Keratinocyte (primary cell): ENCODE data around the gene PSMG1. TPM values are rescaled to one million over a fixed set of nuclear protein-coding genes. Genes with fewer than 3 reads are reported as not detected.

Experiments used
- DNase-seq: peaks from one replicate; pipeline ENCODE4 v3.0.0-alpha.2; 2011; ENCODE audit warnings: low read depth, missing footprints, low spot score
- FAIRE-seq: peaks from 2 replicates; lab custom pipeline; 2011; peaks lifted over from hg19 to GRCh38; lab: Jason Lieb, UNC
- H2AFZ ChIP-seq: 2 replicates; pipeline ENCODE4 v1.6.0; 2012; ENCODE audit warnings: low read length, control low read depth, inconsistent platforms; ENCODE audit not compliant: control insufficient read depth
- H3K27ac ChIP-seq: 2 replicates; pipeline ENCODE4 v1.5.1; 2011; ENCODE audit warnings: low read length; ENCODE audit not compliant: control insufficient read depth, insufficient read depth
- H3K27me3 ChIP-seq: 3 replicates; pipeline ENCODE4 v1.6.0; 2011; ENCODE audit warnings: low read length; ENCODE audit not compliant: control insufficient read depth, insufficient read depth; ENCODE audit errors: extremely low read depth
- H3K36me3 ChIP-seq, 2 experiments: 2 replicates in 1 of 2; 3 replicates in 1 of 2; pipeline ENCODE4 v1.5.1; 2011; ENCODE audit warnings: low read length in 2 of 2, mild to moderate bottlenecking in 1 of 2; ENCODE audit not compliant: control insufficient read depth in 2 of 2, insufficient read depth in 2 of 2; ENCODE audit errors: extremely low read depth in 1 of 2
- H3K4me1 ChIP-seq: 3 replicates; pipeline ENCODE4 v1.5.1; 2011; ENCODE audit warnings: low read length; ENCODE audit not compliant: control insufficient read depth, insufficient read depth; ENCODE audit errors: extremely low read depth
- H3K4me2 ChIP-seq: 3 replicates; pipeline ENCODE4 v1.6.0; 2011; ENCODE audit warnings: low read depth, low read length; ENCODE audit not compliant: control insufficient read depth, insufficient read depth; ENCODE audit errors: extremely low read depth
- H3K4me3 ChIP-seq, 3 experiments: fragments of 200-600 bp in 1 of 3; sonication (generic) in 1 of 3; 2 replicates in 2 of 3; 3 replicates in 1 of 3; pipeline ENCODE4 v1.5.1; 2011 to 2016; ENCODE audit warnings: low read length in 3 of 3, mild to moderate bottlenecking in 3 of 3, control low read depth in 2 of 3, inconsistent platforms in 1 of 3, low read depth in 1 of 3, mixed read lengths in 1 of 3, mixed run types in 1 of 3, moderate library complexity in 1 of 3; ENCODE audit not compliant: control insufficient read depth in 2 of 3, insufficient read depth in 2 of 3; ENCODE audit errors: extremely low read depth in 1 of 3
- H3K79me2 ChIP-seq: 2 replicates; pipeline ENCODE4 v1.6.0; 2012; ENCODE audit warnings: low read length; ENCODE audit not compliant: control insufficient read depth, insufficient read depth
- H3K9ac ChIP-seq: 3 replicates; pipeline ENCODE4 v1.6.0; 2011; ENCODE audit warnings: low read length; ENCODE audit not compliant: control insufficient read depth, insufficient read depth; ENCODE audit errors: extremely low read depth
- H3K9me1 ChIP-seq: 3 replicates; pipeline ENCODE4 v1.6.0; 2011; ENCODE audit warnings: low read length; ENCODE audit not compliant: control insufficient read depth, insufficient read depth; ENCODE audit errors: extremely low read depth
- H3K9me3 ChIP-seq: 2 replicates; pipeline ENCODE4 v1.5.1; 2012; ENCODE audit warnings: low read depth, low read length; ENCODE audit not compliant: control insufficient read depth
- H4K20me1 ChIP-seq: 3 replicates; pipeline ENCODE4 v1.6.0; 2011; ENCODE audit warnings: low read length; ENCODE audit not compliant: control insufficient read depth, insufficient read depth; ENCODE audit errors: extremely low read depth
- CTCF ChIP-seq, 3 experiments: IDR thresholded peaks in 1 of 3; conservative IDR thresholded peaks in 1 of 3; optimal IDR thresholded peaks in 1 of 3; 2 replicates in 2 of 3; 3 replicates in 1 of 3; pipeline versions ENCODE3 to v1.5.1; 2011; ENCODE audit warnings: low read length in 3 of 3, mild to moderate bottlenecking in 3 of 3, moderate library complexity in 2 of 3, control low read depth in 1 of 3, inconsistent platforms in 1 of 3; ENCODE audit not compliant: insufficient read depth in 2 of 3; ENCODE audit errors: extremely low read depth in 1 of 3
- EZH2 ChIP-seq: IDR thresholded peaks from one replicate; pipeline ENCODE4 v1.6.1; 2012; ENCODE audit warnings: inconsistent platforms, mild to moderate bottlenecking, low read length, moderate library complexity
- dilution Hi-C: fragments of 300-500 bp; cut with MboI; formaldehyde crosslinking; loops from one replicate; pipeline ENCODE4 v1.7.0; 2020; ENCODE audit warnings: low sequenced_read_pairs; ENCODE audit not compliant: extremely low pct_ligation_motif_present
- polyA plus RNA-seq, 5 experiments: library from polyadenylated mRNA; depleted of rRNA in 3 of 5; stranded (reverse) in 3 of 5; stranded (forward) in 1 of 5; unstranded in 1 of 5; fragments of >200 nt; gene quantifications; 1 replicate in 1 of 5; 2 replicates in 3 of 5; 3 replicates in 1 of 5; pipeline versions ENCODE4 v1.2.1 to v1.2.3, GENCODE V29; 2011 to 2012; ENCODE audit warnings: missing spikeins in 2 of 5, low read depth in 1 of 5, low replicate concordance in 1 of 5

Gene PSMG1
- polyA plus RNA-seq, 1 donor (not counting 4 experiments of a cell fraction or from before 2014, with no cell fraction given) = 91.8 TPM

- dilution Hi-C loops = no loop called here
- FAIRE-seq = no peak
- Histone ChIP-seq H3K36me3 (peaks cover 11 to 20% of the 10 kb centered on the region in 2 experiments), H2AFZ (no peak overlapping the region), H3K9me1 (no peaks in the 10 kb centered on the region), H3K4me1 (no peaks in the 10 kb centered on the region), H3K27me3 (no peaks in the 10 kb centered on the region), H3K4me3 (no peak overlapping the region), H3K79me2 (no peaks in the 10 kb centered on the region), H3K9ac (no peak overlapping the region), H3K9me3 (no peaks in the 10 kb centered on the region), H3K4me2 (no peak overlapping the region), H3K27ac (no peak overlapping the region), H4K20me1 (no peaks in the 10 kb centered on the region)
- no peak for DNase-seq
- TF ChIP-seq CTCF (optimal IDR thresholded peaks at IDR 0.05 in 1 of 3, IDR thresholded peaks at IDR 0.05 in 1 of 3, conservative IDR thresholded peaks at IDR 0.05 in 1 of 3; ENCODE audit: extremely low read depth in 1 of 3, insufficient read depth in 2 of 3, low read length in 3 of 3) = no peak
- TF ChIP-seq EZH2 = no peak
These were observed 13.1 kb upstream of the PSMG1 start for GRCh38 chr21:39196310-39196709.

- H2AFZ ChIP-seq = no peak overlapping the region
- no peaks in the 10 kb centered on the region for H3K79me2 ChIP-seq
- no peak overlapping the region for H3K27ac ChIP-seq
- no peak overlapping the region for H3K4me2 ChIP-seq
- peaks cover 3 to 6% of the 10 kb centered on the region in 2 experiments for H3K36me3 ChIP-seq
- no peaks in the 10 kb centered on the region for H3K9me1 ChIP-seq
- H3K4me1 ChIP-seq = peaks cover 4% of the 10 kb centered on the region
- no peak for FAIRE-seq
- TF ChIP-seq CTCF (optimal IDR thresholded peaks at IDR 0.05 in 1 of 3, IDR thresholded peaks at IDR 0.05 in 1 of 3, conservative IDR thresholded peaks at IDR 0.05 in 1 of 3; ENCODE audit: extremely low read depth in 1 of 3, insufficient read depth in 2 of 3, low read length in 3 of 3) (no peak), EZH2 (no peak)
- H3K4me3 ChIP-seq = no peak overlapping the region
- no peaks in the 10 kb centered on the region for H3K9me3 ChIP-seq
- no peaks in the 10 kb centered on the region for H4K20me1 ChIP-seq
- DNase-seq = no peak
- H3K9ac ChIP-seq = no peak overlapping the region
- dilution Hi-C loops = no loop called here
- H3K27me3 ChIP-seq = no peaks in the 10 kb centered on the region
These were observed 10.1 kb upstream of the PSMG1 start for GRCh38 chr21:39193380-39193779.
